Activated CD4-positive, alpha-beta T cell treated with anti-CD3 and anti-CD28 coated beads for 36 hours (primary cell): ENCODE results near the gene LARGE1. TPM values are rescaled to one million over a fixed set of nuclear protein-coding genes. Genes with fewer than 3 reads are reported as not detected.

Source experiments
- ATAC-seq: fragments of 200-7000 bp; cut with Tn5 transposase; one replicate; pipeline ENCODE4 v1.10.0; 2021; ENCODE audit warnings: mild to moderate bottlenecking, moderate library complexity
- CTCF ChIA-PET: fragments of 350-600 bp; sonication (Branson Sonifier 250); formaldehyde crosslinking; loops from one replicate; lab custom pipeline; 2021; ENCODE audit warnings: antibody characterized with exemption; lab: Charles Lee
- POLR2A ChIA-PET: fragments of 350-600 bp; sonication (Branson Sonifier 250); formaldehyde crosslinking; loops from one replicate; lab custom pipeline; 2021; ENCODE audit warnings: antibody characterized with exemption, inconsistent platforms; lab: Charles Lee
- DNase-seq: peaks from one replicate; pipeline ENCODE4 v3.0.0-alpha.2; 2020
- H3K27ac Mint-ChIP-seq: one replicate; pipeline ENCODE4 v1.8.0; 2021; ENCODE audit warnings: mixed read lengths
- H3K27me3 Mint-ChIP-seq: one replicate; pipeline ENCODE4 v1.8.0; 2021; ENCODE audit warnings: mixed read lengths
- H3K36me3 Mint-ChIP-seq: one replicate; pipeline ENCODE4 v1.8.0; 2021; ENCODE audit warnings: low read depth, mixed read lengths
- H3K4me1 Mint-ChIP-seq: one replicate; pipeline ENCODE4 v1.8.0; 2021; ENCODE audit warnings: mixed read lengths
- H3K4me3 Mint-ChIP-seq: one replicate; pipeline ENCODE4 v1.8.0; 2021; ENCODE audit warnings: mild to moderate bottlenecking, moderate library complexity, mixed read lengths
- H3K9me3 Mint-ChIP-seq: one replicate; pipeline ENCODE4 v1.8.0; 2021; ENCODE audit warnings: low read depth, mixed read lengths
- intact Hi-C, 2 experiments: fragments of 100-400 bp; cut with DNase I in 1 of 2; cut with micrococcal nuclease in 1 of 2; formaldehyde crosslinking; loops; one replicate each; pipeline versions ENCODE4 v1.14.2 to v1.15.1; 2022 to 2024; cut with DNase I, micrococcal nuclease
- total RNA-seq, 2 experiments: library from RNA; stranded (reverse); gene quantifications; one replicate each; pipeline ENCODE4 v1.2.3, GENCODE V29; 2021

The LARGE1 gene
- total RNA-seq, 2 experiments from 2014 or later = 0.39 to 0.57 TPM

- H3K27ac Mint-ChIP-seq = no peak overlapping the region
- no peaks in the 10 kb centered on the region for H3K4me1 Mint-ChIP-seq
- POLR2A ChIA-PET = no interaction called here
- intact Hi-C loops = no loop called here
- H3K36me3 Mint-ChIP-seq = no peaks in the 10 kb centered on the region
- no peak overlapping the region for H3K4me3 Mint-ChIP-seq
- CTCF ChIA-PET = no interaction called here
- H3K27me3 Mint-ChIP-seq = no peaks in the 10 kb centered on the region
- ATAC-seq (no peak), DNase-seq (no peak)
- no peaks in the 10 kb centered on the region for H3K9me3 Mint-ChIP-seq
Measured at GRCh38 chr22:33837826-33838225, 82.5 kb downstream of the LARGE1 start.

- H3K36me3 Mint-ChIP-seq = no peaks in the 10 kb centered on the region
- no peak overlapping the region for H3K27ac Mint-ChIP-seq
- no peaks in the 10 kb centered on the region for H3K4me1 Mint-ChIP-seq
- H3K27me3 Mint-ChIP-seq = no peaks in the 10 kb centered on the region
- CTCF ChIA-PET = interaction anchor here (0.6 kb wide), 1 partner anchor 36 kb away, joined by 3 read pairs; no protein-coding TSS in a partner anchor
- DNase-seq = no peak
- no peak for ATAC-seq
- intact Hi-C loops = no loop called here
- POLR2A ChIA-PET = no interaction called here
- no peaks in the 10 kb centered on the region for H3K9me3 Mint-ChIP-seq
- H3K4me3 Mint-ChIP-seq = no peak overlapping the region
Measured at GRCh38 chr22:33835265-33835664, 85.0 kb downstream of the LARGE1 start.

GRCh38 chr22:33832558-33833151 lies 87.6 kb downstream of the LARGE1 start:
- POLR2A ChIA-PET = no interaction called here
- ATAC-seq (no peak), DNase-seq (no peak)
- no peaks in the 10 kb centered on the region for H3K9me3 Mint-ChIP-seq
- no peak overlapping the region for H3K4me3 Mint-ChIP-seq
- CTCF ChIA-PET = no interaction called here
- H3K27ac Mint-ChIP-seq = no peak overlapping the region
- no peaks in the 10 kb centered on the region for H3K4me1 Mint-ChIP-seq
- intact Hi-C loops = no loop called here
- H3K36me3 Mint-ChIP-seq = no peaks in the 10 kb centered on the region
- no peaks in the 10 kb centered on the region for H3K27me3 Mint-ChIP-seq

- H3K4me1 Mint-ChIP-seq = no peaks in the 10 kb centered on the region
- no peak overlapping the region for H3K27ac Mint-ChIP-seq
- ChIA-PET POLR2A (no interaction called here), CTCF (interaction anchor here (0.5 kb wide), 1 partner anchor 106 kb away, joined by 3 read pairs; no protein-coding TSS in a partner anchor)
- DNase-seq (no peak), ATAC-seq (no peak)
- H3K9me3 Mint-ChIP-seq = no peaks in the 10 kb centered on the region
- intact Hi-C loops = no loop called here
- no peaks in the 10 kb centered on the region for H3K36me3 Mint-ChIP-seq
- H3K27me3 Mint-ChIP-seq = no peaks in the 10 kb centered on the region
- H3K4me3 Mint-ChIP-seq = no peak overlapping the region
Measured at GRCh38 chr22:33831651-33832050, 88.6 kb downstream of the LARGE1 start.

GRCh38 chr22:33831207-33831606 lies 89.1 kb downstream of the LARGE1 start:
- Mint-ChIP-seq H3K36me3 (no peaks in the 10 kb centered on the region), H3K4me1 (no peaks in the 10 kb centered on the region), H3K4me3 (no peak overlapping the region), H3K9me3 (no peaks in the 10 kb centered on the region), H3K27me3 (no peaks in the 10 kb centered on the region), H3K27ac (no peak overlapping the region)
- POLR2A ChIA-PET = no interaction called here
- CTCF ChIA-PET = no interaction called here
- DNase-seq (no peak), ATAC-seq (no peak)
- intact Hi-C loops = no loop called here

- CTCF ChIA-PET = interaction anchor here (0.6 kb wide), 1 partner anchor 379 kb away, joined by 3 read pairs; no protein-coding TSS in a partner anchor
- ATAC-seq = no peak
- Mint-ChIP-seq H3K9me3 (no peaks in the 10 kb centered on the region), H3K27me3 (no peaks in the 10 kb centered on the region), H3K4me1 (no peaks in the 10 kb centered on the region), H3K36me3 (no peaks in the 10 kb centered on the region), H3K27ac (no peak overlapping the region), H3K4me3 (no peak overlapping the region)
- POLR2A ChIA-PET = no interaction called here
- DNase-seq = no peak
- intact Hi-C loops = no loop called here
Measured at GRCh38 chr22:33829546-33830280, 90.6 kb downstream of the LARGE1 start.

- ChIA-PET POLR2A (no interaction called here), CTCF (no interaction called here)
- Mint-ChIP-seq H3K36me3 (no peaks in the 10 kb centered on the region), H3K9me3 (no peaks in the 10 kb centered on the region), H3K27me3 (no peaks in the 10 kb centered on the region), H3K27ac (no peak overlapping the region), H3K4me3 (no peak overlapping the region), H3K4me1 (no peaks in the 10 kb centered on the region)
- intact Hi-C loops = no loop called here
- DNase-seq (no peak), ATAC-seq (no peak)
Measured at GRCh38 chr22:33828302-33828701, 92.0 kb downstream of the LARGE1 start.

GRCh38 chr22:33825761-33826160 lies 94.5 kb downstream of the LARGE1 start:
- Mint-ChIP-seq H3K36me3 (no peaks in the 10 kb centered on the region), H3K4me3 (no peak overlapping the region), H3K27ac (no peak overlapping the region), H3K27me3 (no peaks in the 10 kb centered on the region), H3K9me3 (peaks cover under 1% of the 10 kb centered on the region), H3K4me1 (no peaks in the 10 kb centered on the region)
- intact Hi-C loops = no loop called here
- ChIA-PET POLR2A (no interaction called here), CTCF (no interaction called here)
- DNase-seq (no peak), ATAC-seq (no peak)

- no peak overlapping the region for H3K27ac Mint-ChIP-seq
- H3K4me1 Mint-ChIP-seq = no peaks in the 10 kb centered on the region
- intact Hi-C loops = no loop called here
- no peak for ATAC-seq
- CTCF ChIA-PET = no interaction called here
- no peak overlapping the region for H3K4me3 Mint-ChIP-seq
- H3K27me3 Mint-ChIP-seq = no peaks in the 10 kb centered on the region
- no peak for DNase-seq
- POLR2A ChIA-PET = no interaction called here
- H3K9me3 Mint-ChIP-seq = peaks cover 3% of the 10 kb centered on the region
- H3K36me3 Mint-ChIP-seq = no peaks in the 10 kb centered on the region
Measured at GRCh38 chr22:33823552-33823951, 96.7 kb downstream of the LARGE1 start.

GRCh38 chr22:33821290-33821689 lies 99.0 kb downstream of the LARGE1 start:
- ATAC-seq = no peak
- POLR2A ChIA-PET = no interaction called here
- DNase-seq = no peak
- Mint-ChIP-seq H3K36me3 (no peaks in the 10 kb centered on the region), H3K4me1 (no peaks in the 10 kb centered on the region), H3K9me3 (peaks cover 3% of the 10 kb centered on the region), H3K4me3 (no peak overlapping the region), H3K27me3 (no peaks in the 10 kb centered on the region), H3K27ac (no peak overlapping the region)
- intact Hi-C loops = no loop called here
- CTCF ChIA-PET = no interaction called here

GRCh38 chr22:33819743-33820142 lies 100.5 kb downstream of the LARGE1 start:
- ChIA-PET POLR2A (no interaction called here), CTCF (no interaction called here)
- Mint-ChIP-seq H3K36me3 (no peaks in the 10 kb centered on the region), H3K4me1 (no peaks in the 10 kb centered on the region), H3K27me3 (no peaks in the 10 kb centered on the region), H3K27ac (no peak overlapping the region), H3K9me3 (peaks cover 9% of the 10 kb centered on the region), H3K4me3 (no peak overlapping the region)
- no peak for DNase-seq
- intact Hi-C loops = no loop called here
- no peak for ATAC-seq

- CTCF ChIA-PET = no interaction called here
Measured at GRCh38 chr22:33817512-33818127, 102.7 kb downstream of the LARGE1 start.

More at GRCh38 chr22:33817512-33818127, 102.7 kb downstream of the LARGE1 start:
- no peaks in the 10 kb centered on the region for H3K36me3 Mint-ChIP-seq
- no peak overlapping the region for H3K4me3 Mint-ChIP-seq
- DNase-seq (no peak), ATAC-seq (no peak)
- H3K27ac Mint-ChIP-seq = no peak overlapping the region
- H3K9me3 Mint-ChIP-seq = peaks cover 15% of the 10 kb centered on the region
- intact Hi-C loops = no loop called here
- POLR2A ChIA-PET = no interaction called here
- H3K27me3 Mint-ChIP-seq = no peaks in the 10 kb centered on the region
- H3K4me1 Mint-ChIP-seq = no peaks in the 10 kb centered on the region
